Measurements from ENCODE around the gene PRG3.
"Not testable (repeated sequence)": the region's sequence is repeated elsewhere in the genome, so short reads cannot be mapped to it uniquely, and the experiment has no call there.

DNA sequence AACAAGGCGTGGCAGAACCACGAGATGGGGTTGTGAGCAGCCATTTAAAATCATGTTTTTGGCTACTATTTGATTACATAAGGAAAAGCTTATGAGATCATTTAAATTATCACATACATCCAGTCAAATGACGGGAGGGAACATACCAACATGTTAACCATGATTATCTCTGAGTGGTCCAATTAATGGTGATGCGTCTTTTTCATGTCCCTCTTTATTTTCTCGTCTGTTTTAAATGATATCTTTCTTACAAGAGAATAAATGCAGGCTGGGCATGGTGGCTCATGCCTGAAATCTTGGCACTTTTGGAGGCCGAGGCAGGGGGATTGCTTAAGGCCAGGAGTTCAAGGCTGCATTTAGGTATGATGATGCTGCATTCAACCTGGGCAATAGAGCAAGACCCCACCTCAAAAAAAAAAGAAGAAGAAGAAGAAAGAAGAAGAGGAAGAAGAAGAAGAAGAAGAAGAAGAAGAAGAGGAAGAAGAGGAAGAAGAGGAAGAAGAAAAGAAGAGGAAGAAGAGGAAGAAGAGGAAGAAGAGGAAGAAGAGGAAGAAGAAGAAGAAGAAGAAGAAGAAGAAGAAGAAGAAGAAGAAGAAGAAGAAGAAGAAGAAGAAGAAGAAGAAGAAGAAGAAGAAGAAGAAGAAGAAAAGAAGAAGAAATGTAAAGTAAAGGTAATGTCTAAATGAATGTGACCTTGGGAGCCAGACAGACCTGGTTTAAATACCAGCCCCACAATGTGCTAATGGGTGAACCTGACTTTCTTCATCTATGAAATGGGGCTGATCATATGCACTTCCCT, 22.3 kb upstream of the PRG3 start:
- TF ChIP-seq, protein P1, sequence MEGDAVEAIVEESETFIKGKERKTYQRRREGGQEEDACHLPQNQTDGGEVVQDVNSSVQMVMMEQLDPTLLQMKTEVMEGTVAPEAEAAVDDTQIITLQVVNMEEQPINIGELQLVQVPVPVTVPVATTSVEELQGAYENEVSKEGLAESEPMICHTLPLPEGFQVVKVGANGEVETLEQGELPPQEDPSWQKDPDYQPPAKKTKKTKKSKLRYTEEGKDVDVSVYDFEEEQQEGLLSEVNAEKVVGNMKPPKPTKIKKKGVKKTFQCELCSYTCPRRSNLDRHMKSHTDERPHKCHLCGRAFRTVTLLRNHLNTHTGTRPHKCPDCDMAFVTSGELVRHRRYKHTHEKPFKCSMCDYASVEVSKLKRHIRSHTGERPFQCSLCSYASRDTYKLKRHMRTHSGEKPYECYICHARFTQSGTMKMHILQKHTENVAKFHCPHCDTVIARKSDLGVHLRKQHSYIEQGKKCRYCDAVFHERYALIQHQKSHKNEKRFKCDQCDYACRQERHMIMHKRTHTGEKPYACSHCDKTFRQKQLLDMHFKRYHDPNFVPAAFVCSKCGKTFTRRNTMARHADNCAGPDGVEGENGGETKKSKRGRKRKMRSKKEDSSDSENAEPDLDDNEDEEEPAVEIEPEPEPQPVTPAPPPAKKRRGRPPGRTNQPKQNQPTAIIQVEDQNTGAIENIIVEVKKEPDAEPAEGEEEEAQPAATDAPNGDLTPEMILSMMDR (conservative IDR thresholded peaks at IDR 0.05; ENCODE audit: low read length), result not testable (repeated sequence)
- not testable (repeated sequence) for TF ChIP-seq EZH2phosphoT487 (IDR thresholded peaks at IDR 0.05; ENCODE audit: borderline replicate concordance)
